ENCODE results near the gene RNU7-1. TPM values are rescaled to one million over a fixed set of nuclear protein-coding genes. Genes with fewer than 3 reads are reported as not detected.

The RNU7-1 gene

Small RNAs within 50 kb of the gene (small RNA-seq; reads per million reads assigned to genes)
- gene MIR141 (ENCODE audit: low read depth) (4.3 reads per million, percentile 45 among the genes with 10 or more reads in this experiment), gene MIR200C (ENCODE audit: low read depth) (2.0 reads per million), gene RNU7-1 (ENCODE audit: low read depth) (not detected), gene SCARNA12 (ENCODE audit: low read depth) (8.3 reads per million, percentile 74 among the genes with 10 or more reads in this experiment)

All from mesenchymal stem cell (in vitro differentiated cells and primary cell).